H1 (cell line): ENCODE data around the gene MLH3. TPM values are rescaled to one million over a fixed set of nuclear protein-coding genes. Genes with fewer than 3 reads are reported as not detected.

Source experiments
- CTCF ChIA-PET: fragments of 300-600 bp; sonication (Branson Sonifier 250); formaldehyde crosslinking; loops from one replicate; lab custom pipeline; 2021; ENCODE audit not compliant: partially characterized antibody; lab: Charles Lee
- POLR2A ChIA-PET: fragments of 300-600 bp; sonication (Branson Sonifier 250); formaldehyde crosslinking; loops from one replicate; lab custom pipeline; 2021; ENCODE audit warnings: inconsistent platforms; ENCODE audit not compliant: partially characterized antibody; lab: Charles Lee
- DNase-seq, 2 experiments: peaks; one replicate each; pipeline versions ENCODE4 v3.0.0 to v3.0.0-alpha.2; 2010 to 2022; ENCODE audit warnings: low spot score in 2 of 2, low read depth in 1 of 2, mixed read lengths in 1 of 2
- FAIRE-seq: peaks from 2 replicates; lab custom pipeline; 2011; peaks lifted over from hg19 to GRCh38; lab: Jason Lieb, UNC
- H2AFZ ChIP-seq: 2 replicates; pipeline ENCODE4 v1.8.1; 2012; ENCODE audit warnings: low read length, inconsistent platforms
- H2AK5ac ChIP-seq: 2 replicates; pipeline ENCODE4 v1.6.1; 2013; ENCODE audit warnings: low read depth, low read length
- H2BK120ac ChIP-seq: replicated peaks from 2 replicates; pipeline ENCODE3; 2013; ENCODE audit warnings: low read depth, low read length, inconsistent platforms
- H2BK12ac ChIP-seq: 2 replicates; pipeline ENCODE4 v1.6.1; 2013; ENCODE audit warnings: low read depth, low read length
- H2BK15ac ChIP-seq: 2 replicates; pipeline ENCODE4 v1.6.1; 2013; ENCODE audit warnings: low read length
- H2BK20ac ChIP-seq: 2 replicates; pipeline ENCODE4 v1.6.1; 2013; ENCODE audit warnings: low read length
- H2BK5ac ChIP-seq: 2 replicates; pipeline ENCODE4 v1.6.1; 2013; ENCODE audit warnings: low read depth, low read length
- H3K14ac ChIP-seq: 2 replicates; pipeline ENCODE4 v1.6.1; 2013; ENCODE audit warnings: inconsistent platforms; ENCODE audit not compliant: insufficient read length
- H3K18ac ChIP-seq: 2 replicates; pipeline ENCODE4 v1.6.1; 2013; ENCODE audit warnings: low read length; ENCODE audit errors: extremely low read depth
- H3K23ac ChIP-seq: 2 replicates; pipeline ENCODE4 v1.6.1; 2013; ENCODE audit warnings: inconsistent platforms; ENCODE audit not compliant: insufficient read length
- H3K23me2 ChIP-seq: 2 replicates; pipeline ENCODE4 v1.6.1; 2013; ENCODE audit warnings: low read depth, low read length
- H3K27ac ChIP-seq: 2 replicates; pipeline ENCODE4 v1.6.1; 2011; ENCODE audit warnings: low read depth, low read length, inconsistent platforms
- H3K27me3 ChIP-seq, 4 experiments: replicated peaks in 1 of 4; 1 replicate in 1 of 4; 2 replicates in 3 of 4; pipeline versions ENCODE4 v1.6.1 to v1.8.1; 2011 to 2013; ENCODE audit warnings: low read length in 3 of 4, mild to moderate bottlenecking in 3 of 4, inconsistent platforms in 2 of 4, mixed read lengths in 2 of 4, moderate library complexity in 1 of 4; ENCODE audit not compliant: control insufficient read depth in 3 of 4, insufficient read depth in 3 of 4; ENCODE audit errors: extremely low read depth in 1 of 4
- H3K36me3 ChIP-seq, 4 experiments: 2 replicates each; pipeline versions ENCODE4 v1.6.1 to v1.8.1; 2011 to 2013; ENCODE audit warnings: mild to moderate bottlenecking in 4 of 4, low read length in 3 of 4, moderate library complexity in 2 of 4, control low read depth in 1 of 4, inconsistent platforms in 1 of 4; ENCODE audit not compliant: insufficient read depth in 4 of 4, control insufficient read depth in 2 of 4
- H3K4ac ChIP-seq: replicated peaks from 2 replicates; pipeline ENCODE3; 2013; ENCODE audit warnings: low read length, low read depth, mixed read lengths, inconsistent platforms; ENCODE audit not compliant: insufficient read length
- H3K4me1 ChIP-seq, 4 experiments: replicated peaks in 1 of 4; 1 replicate in 1 of 4; 2 replicates in 3 of 4; pipeline versions ENCODE4 v1.6.1 to v1.8.1; 2011 to 2013; ENCODE audit warnings: low read length in 3 of 4, inconsistent platforms in 2 of 4, mixed read lengths in 1 of 4; ENCODE audit not compliant: insufficient read depth in 4 of 4, control insufficient read depth in 3 of 4
- H3K4me2 ChIP-seq, 2 experiments: 2 replicates each; pipeline versions ENCODE4 v1.6.1 to v1.8.1; 2011 to 2013; ENCODE audit warnings: low read depth in 2 of 2, low read length in 2 of 2, control low read depth in 1 of 2, inconsistent platforms in 1 of 2, mild to moderate bottlenecking in 1 of 2; ENCODE audit not compliant: insufficient read depth in 1 of 2
- H3K4me3 ChIP-seq, 4 experiments: fragments of 200-600, 300-600 bp in 1 of 4; sonication (generic), shearing (Covaris generic), sonication (Bioruptor Twin) in 1 of 4; 2 replicates each; pipeline versions ENCODE4 v1.5.1 to v1.8.1; 2011 to 2016; ENCODE audit warnings: low read length in 4 of 4, low read depth in 3 of 4, control low read depth in 2 of 4, inconsistent platforms in 2 of 4, mild to moderate bottlenecking in 2 of 4, mixed read lengths in 1 of 4, moderate library complexity in 1 of 4; ENCODE audit not compliant: insufficient read depth in 2 of 4; ENCODE audit errors: extremely low read depth in 1 of 4
- H3K56ac ChIP-seq: replicated peaks from 2 replicates; pipeline ENCODE3; 2013; ENCODE audit warnings: low read depth, mild to moderate bottlenecking, mixed read lengths, low read length, inconsistent platforms; ENCODE audit not compliant: insufficient read length
- H3K79me1 ChIP-seq: 2 replicates; pipeline ENCODE4 v1.6.1; 2013; ENCODE audit warnings: low read depth, low read length, control low read depth
- H3K79me2 ChIP-seq, 2 experiments: 2 replicates each; pipeline versions ENCODE4 v1.6.1 to v1.8.1; 2012 to 2013; ENCODE audit warnings: low read length in 2 of 2, mild to moderate bottlenecking in 2 of 2, inconsistent platforms in 1 of 2; ENCODE audit not compliant: insufficient read depth in 2 of 2, control insufficient read depth in 1 of 2
- H3K9ac ChIP-seq, 4 experiments: replicated peaks in 1 of 4; 1 replicate in 1 of 4; 2 replicates in 3 of 4; pipeline versions ENCODE4 v1.6.1 to v1.8.1; 2011 to 2013; ENCODE audit warnings: low read depth in 3 of 4, low read length in 3 of 4, control low read depth in 2 of 4, mild to moderate bottlenecking in 2 of 4, moderate library complexity in 2 of 4, inconsistent platforms in 1 of 4; ENCODE audit errors: extremely low read depth in 1 of 4
- H3K9me3 ChIP-seq, 2 experiments: 2 replicates each; pipeline versions ENCODE4 v1.6.1 to v1.8.1; 2012 to 2013; ENCODE audit warnings: mild to moderate bottlenecking in 2 of 2, moderate library complexity in 2 of 2, control low read depth in 1 of 2, inconsistent platforms in 1 of 2, low read depth in 1 of 2, low read length in 1 of 2, mixed read lengths in 1 of 2; ENCODE audit not compliant: insufficient read depth in 2 of 2
- H4K20me1 ChIP-seq, 2 experiments: replicated peaks in 1 of 2; 2 replicates each; pipeline versions ENCODE3 to v1.8.1; 2011 to 2013; ENCODE audit warnings: inconsistent platforms in 2 of 2, low read length in 2 of 2, mild to moderate bottlenecking in 1 of 2; ENCODE audit not compliant: insufficient read depth in 2 of 2, control insufficient read depth in 1 of 2
- H4K5ac ChIP-seq: 2 replicates; pipeline ENCODE4 v1.6.1; 2013; ENCODE audit warnings: low read length, low read depth, mixed read lengths, inconsistent platforms; ENCODE audit not compliant: insufficient read length
- H4K8ac ChIP-seq: 2 replicates; pipeline ENCODE4 v1.8.0; 2013; ENCODE audit warnings: mild to moderate bottlenecking, moderate library complexity, low read length, inconsistent platforms; ENCODE audit not compliant: insufficient read depth; ENCODE audit errors: extremely low read depth
- H4K91ac ChIP-seq: replicated peaks from 2 replicates; pipeline ENCODE3; 2013; ENCODE audit warnings: low read length, mixed read lengths, inconsistent platforms; ENCODE audit not compliant: insufficient read length
- CBX8 ChIP-seq: fragments of 300-800, 300-1000 bp; sonication (generic); IDR thresholded peaks from 2 replicates; pipeline ENCODE4 v1.7.1; 2016; ENCODE audit warnings: low read depth, low read length, borderline replicate concordance
- CHD1 ChIP-seq: IDR thresholded peaks from 2 replicates; pipeline ENCODE4 v1.6.1; 2012; ENCODE audit warnings: low read depth, low read length, improper control_type of control experiment
- GABPA ChIP-seq: IDR thresholded peaks from 2 replicates; pipeline ENCODE4 v1.6.1; 2011; ENCODE audit warnings: mild to moderate bottlenecking, low read length, moderate library complexity, borderline replicate concordance; ENCODE audit not compliant: insufficient read depth
- HDAC6 ChIP-seq: IDR thresholded peaks from one replicate; pipeline ENCODE4 v1.7.1; 2012; ENCODE audit warnings: low read depth, mild to moderate bottlenecking, inconsistent platforms, low read length, moderate library complexity
- KDM5A ChIP-seq: fragments of 200-600 bp; IDR thresholded peaks from 2 replicates; pipeline ENCODE4 v1.7.1; 2012; ENCODE audit warnings: mild to moderate bottlenecking, low read length, inconsistent platforms, mixed read lengths
- MAFK ChIP-seq: IDR thresholded peaks from 2 replicates; pipeline ENCODE4 v1.6.1; 2012; ENCODE audit warnings: low read depth, mild to moderate bottlenecking, improper control_type of control experiment, low read length
- RNF2 ChIP-seq: fragments of 200-900, 300-1000 bp; sonication (generic); IDR thresholded peaks from 2 replicates; pipeline ENCODE4 v1.7.1; 2016; ENCODE audit warnings: borderline replicate concordance, low read depth, mild to moderate bottlenecking, antibody characterized with exemption, low read length; ENCODE audit not compliant: poor library complexity, severe bottlenecking; ENCODE audit errors: missing control alignments
- RXRA ChIP-seq: IDR thresholded peaks from 2 replicates; pipeline ENCODE4 v1.6.1; 2011; ENCODE audit warnings: low read depth, mild to moderate bottlenecking, low read length, moderate library complexity; ENCODE audit not compliant: insufficient read depth
- SP2 ChIP-seq: IDR thresholded peaks from 2 replicates; pipeline ENCODE4 v1.6.1; 2012; ENCODE audit warnings: mild to moderate bottlenecking, low read length, inconsistent platforms
- TAF1 ChIP-seq: IDR thresholded peaks from 2 replicates; pipeline ENCODE4 v1.6.1; 2011; ENCODE audit warnings: mild to moderate bottlenecking, low read depth, low read length
- TBP ChIP-seq: IDR thresholded peaks from 2 replicates; pipeline ENCODE4 v1.6.1; 2011; ENCODE audit warnings: low read depth, low read length, improper control_type of control experiment
- WGBS, 2 experiments: shearing (Covaris generic) in 1 of 2; methylation state at CpG; one replicate each; pipeline versions ENCODE4 v1.1.6 to v1.1.7; 2013 to 2015; ENCODE audit warnings: low lambda C conversion rate in 2 of 2, mixed read lengths in 2 of 2, inconsistent platforms in 1 of 2, low coverage in 1 of 2, missing lambda C conversion rate in 1 of 2; ENCODE audit not compliant: insufficient replicate concordance in 2 of 2, insufficient coverage in 1 of 2, insufficient read length in 1 of 2; ENCODE audit errors: extremely low coverage in 1 of 2, missing lambda C conversion rate in 1 of 2; 5-methylcytosine and 5-hydroxymethylcytosine counted together
- polyA plus RNA-seq, 7 experiments: library from polyadenylated mRNA; depleted of rRNA in 3 of 7; stranded (reverse) in 5 of 7; unstranded in 2 of 7; fragments of >200 nt in 5 of 7; fragments of 200-250 nt in 2 of 7; gene quantifications; 1 replicate in 5 of 7; 2 replicates in 1 of 7; 4 replicates in 1 of 7; pipeline versions ENCODE4 v1.2.1 to v1.2.3, GENCODE V29; 2011 to 2013; ENCODE audit warnings: missing spikeins in 2 of 7, mixed read lengths in 2 of 7
- total RNA-seq: library from RNA; stranded (reverse); fragmentation: NEBNext Ultra II Directional; extraction: Animal tissue kit (Norgen Biotek cat#: 25700); gene quantifications from 2 replicates; pipeline ENCODE4 v1.2.1, GENCODE V29; 2021
- TF ChIP-seq, protein P1 (sequence below): IDR thresholded peaks from 2 replicates; pipeline ENCODE4 v1.6.1; 2012; ENCODE audit warnings: low read length, inconsistent platforms

The MLH3 gene
- total and polyA plus RNA-seq, 2 of the 8 experiments (the other 6 are each of a cell fraction or from before 2014, with no cell fraction given): 9.3 to 20.1 TPM

DNA sequence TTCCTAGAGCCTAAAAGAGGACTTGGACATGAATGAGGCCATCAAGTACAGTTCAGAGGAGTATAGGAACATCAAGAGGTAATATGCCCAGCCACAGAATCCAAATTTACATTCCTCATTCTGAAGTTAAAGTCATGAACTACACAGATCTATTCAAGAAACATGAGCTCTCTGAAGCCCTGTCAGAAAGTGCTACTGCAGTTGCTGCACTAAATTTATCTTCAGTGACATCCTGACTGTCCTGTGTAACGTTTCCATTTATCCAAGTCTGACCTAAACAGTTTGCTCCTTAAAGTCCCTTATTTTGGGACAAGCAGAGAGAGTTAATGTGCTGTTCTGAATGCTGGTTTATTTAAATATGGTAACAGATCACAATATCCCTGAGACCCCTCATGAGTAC lies 47.4 kb upstream of the MLH3 start:
- Histone ChIP-seq H2BK15ac (no peak overlapping the region), H2BK12ac (no peak overlapping the region), H2BK20ac (no peak overlapping the region), H3K56ac (no peak overlapping the region), H2BK5ac (no peak overlapping the region), H3K9me3 (no peaks in the 10 kb centered on the region), H3K79me1 (no peaks in the 10 kb centered on the region), H3K27ac (no peak overlapping the region), H3K4me2 (no peak overlapping the region), H3K36me3 (peaks cover 0 to 65% (median 32%) of the 10 kb centered on the region in 4 experiments; a peak in 6 of 8 replicates), H3K23ac (no peak overlapping the region), H3K14ac (no peak overlapping the region), H3K4me1 (no peaks in the 10 kb centered on the region), H2AK5ac (no peak overlapping the region), H4K91ac (no peak overlapping the region), H4K5ac (no peak overlapping the region), H4K8ac (no peak overlapping the region), H3K27me3 (no peaks in the 10 kb centered on the region), H3K18ac (no peak overlapping the region), H3K9ac (no peak overlapping the region), H3K4ac (no peak overlapping the region), H3K23me2 (no peaks in the 10 kb centered on the region; the same call in 1 of the 2 replicates), H2BK120ac (no peak overlapping the region), H3K79me2 (no peaks in the 10 kb centered on the region), H3K4me3 (no peak overlapping the region), H2AFZ (no peak overlapping the region), H4K20me1 (no peaks in the 10 kb centered on the region)
- CTCF ChIA-PET: interaction anchor here (0.6 to 3.4 kb wide), 5 partner anchors 11 to 208 kb away, joined by 3 to 24 read pairs (median 3); no protein-coding TSS in a partner anchor
- DNase-seq (no peak), FAIRE-seq (no peak)
- 81% methylated on average over 1 of the region's 1 CpG; no CpG with 5 or more reads in 1 of the 2 experiments for WGBS, 2 experiments
- TF ChIP-seq, protein P1, sequence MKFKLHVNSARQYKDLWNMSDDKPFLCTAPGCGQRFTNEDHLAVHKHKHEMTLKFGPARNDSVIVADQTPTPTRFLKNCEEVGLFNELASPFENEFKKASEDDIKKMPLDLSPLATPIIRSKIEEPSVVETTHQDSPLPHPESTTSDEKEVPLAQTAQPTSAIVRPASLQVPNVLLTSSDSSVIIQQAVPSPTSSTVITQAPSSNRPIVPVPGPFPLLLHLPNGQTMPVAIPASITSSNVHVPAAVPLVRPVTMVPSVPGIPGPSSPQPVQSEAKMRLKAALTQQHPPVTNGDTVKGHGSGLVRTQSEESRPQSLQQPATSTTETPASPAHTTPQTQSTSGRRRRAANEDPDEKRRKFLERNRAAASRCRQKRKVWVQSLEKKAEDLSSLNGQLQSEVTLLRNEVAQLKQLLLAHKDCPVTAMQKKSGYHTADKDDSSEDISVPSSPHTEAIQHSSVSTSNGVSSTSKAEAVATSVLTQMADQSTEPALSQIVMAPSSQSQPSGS: no peak
- TF ChIP-seq KDM5A: no peak
- TF ChIP-seq MAFK: no peak
- no peak for TF ChIP-seq RXRA
- no peak for TF ChIP-seq TBP
- no peak for TF ChIP-seq RNF2
- no peak for TF ChIP-seq GABPA
- TF ChIP-seq CHD1: no peak
- no peak for TF ChIP-seq TAF1
- TF ChIP-seq CBX8: no peak
- TF ChIP-seq HDAC6: no peak
- no peak for TF ChIP-seq SP2
- POLR2A ChIA-PET: interaction anchor here (1.0 to 1.3 kb wide), 2 partner anchors 12 to 28 kb away, joined by 3 to 4 read pairs; no protein-coding TSS in a partner anchor
